ENCODE measurements around the gene CCBE1. TPM values are rescaled to one million over a fixed set of nuclear protein-coding genes. Genes with fewer than 3 reads are reported as not detected.

Gene CCBE1
- total RNA-seq, 4 donors from 2014 or later: 2.2 to 7.7 (median 4.1) TPM

DNA sequence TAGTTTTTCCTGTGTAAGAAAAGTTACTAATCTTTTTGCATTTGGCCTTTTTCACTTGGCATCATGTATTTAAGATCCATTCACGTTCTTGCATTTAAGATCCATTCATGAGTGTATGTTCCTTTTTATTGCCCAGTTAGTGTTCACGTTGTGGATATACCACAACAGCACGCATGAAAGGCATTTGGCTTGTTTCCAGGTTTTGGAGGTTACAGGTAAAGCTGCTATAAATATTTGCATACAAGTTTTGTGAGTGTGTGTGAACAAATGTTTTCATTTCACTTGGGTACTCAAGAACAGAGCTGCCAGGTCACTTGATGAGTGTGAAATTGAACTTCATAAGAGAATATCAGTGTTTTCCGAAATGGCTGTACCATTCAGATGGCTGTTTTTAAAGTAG is 121.2 kb downstream of the CCBE1 start:
- Histone ChIP-seq H3K27ac (no peak overlapping the region), H3K27me3 (peaks cover 6% of the 10 kb centered on the region), H3K4me3 (no peak overlapping the region), H3K9me3 (no peaks in the 10 kb centered on the region), H3K36me3 (no peaks in the 10 kb centered on the region), H3K4me1 (no peaks in the 10 kb centered on the region)
- ATAC-seq: no peak
- TF ChIP-seq, protein P1, sequence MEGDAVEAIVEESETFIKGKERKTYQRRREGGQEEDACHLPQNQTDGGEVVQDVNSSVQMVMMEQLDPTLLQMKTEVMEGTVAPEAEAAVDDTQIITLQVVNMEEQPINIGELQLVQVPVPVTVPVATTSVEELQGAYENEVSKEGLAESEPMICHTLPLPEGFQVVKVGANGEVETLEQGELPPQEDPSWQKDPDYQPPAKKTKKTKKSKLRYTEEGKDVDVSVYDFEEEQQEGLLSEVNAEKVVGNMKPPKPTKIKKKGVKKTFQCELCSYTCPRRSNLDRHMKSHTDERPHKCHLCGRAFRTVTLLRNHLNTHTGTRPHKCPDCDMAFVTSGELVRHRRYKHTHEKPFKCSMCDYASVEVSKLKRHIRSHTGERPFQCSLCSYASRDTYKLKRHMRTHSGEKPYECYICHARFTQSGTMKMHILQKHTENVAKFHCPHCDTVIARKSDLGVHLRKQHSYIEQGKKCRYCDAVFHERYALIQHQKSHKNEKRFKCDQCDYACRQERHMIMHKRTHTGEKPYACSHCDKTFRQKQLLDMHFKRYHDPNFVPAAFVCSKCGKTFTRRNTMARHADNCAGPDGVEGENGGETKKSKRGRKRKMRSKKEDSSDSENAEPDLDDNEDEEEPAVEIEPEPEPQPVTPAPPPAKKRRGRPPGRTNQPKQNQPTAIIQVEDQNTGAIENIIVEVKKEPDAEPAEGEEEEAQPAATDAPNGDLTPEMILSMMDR (IDR thresholded peaks at IDR 0.05): no peak
- TF ChIP-seq POLR2A (IDR thresholded peaks at IDR 0.05) (no peak), EP300 (IDR thresholded peaks at IDR 0.05) (no peak), POLR2AphosphoS5 (IDR thresholded peaks at IDR 0.05) (no peak)
- WGBS, 2 donors (ENCODE audit: low coverage in 1 of 2): 75 to 82% methylated on average over 4 of the region's 4 CpGs

DNA sequence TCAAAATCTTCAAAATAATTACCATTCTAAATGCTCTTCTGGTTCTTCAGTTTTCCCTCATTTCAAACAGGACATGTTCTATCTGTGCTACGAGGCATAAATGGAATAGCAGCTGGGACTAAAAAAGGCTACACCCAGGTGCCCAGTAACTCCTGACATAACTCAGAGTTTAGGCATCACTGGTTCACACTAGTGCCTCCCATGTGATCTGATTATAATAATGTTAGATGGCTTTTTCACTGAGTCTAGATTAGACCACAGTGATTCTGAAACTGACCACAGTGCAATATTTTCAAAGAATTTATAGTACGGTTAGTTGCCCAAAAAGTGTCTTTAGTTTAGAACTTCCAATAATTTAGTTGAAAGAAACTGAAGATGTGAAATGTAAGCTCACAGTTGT is 123.3 kb downstream of the CCBE1 start:
- H3K4me1 ChIP-seq: no peaks in the 10 kb centered on the region
- 75 to 86% methylated on average over 2 of the region's 2 CpGs for WGBS, 2 donors (ENCODE audit: low coverage in 1 of 2)

DNA sequence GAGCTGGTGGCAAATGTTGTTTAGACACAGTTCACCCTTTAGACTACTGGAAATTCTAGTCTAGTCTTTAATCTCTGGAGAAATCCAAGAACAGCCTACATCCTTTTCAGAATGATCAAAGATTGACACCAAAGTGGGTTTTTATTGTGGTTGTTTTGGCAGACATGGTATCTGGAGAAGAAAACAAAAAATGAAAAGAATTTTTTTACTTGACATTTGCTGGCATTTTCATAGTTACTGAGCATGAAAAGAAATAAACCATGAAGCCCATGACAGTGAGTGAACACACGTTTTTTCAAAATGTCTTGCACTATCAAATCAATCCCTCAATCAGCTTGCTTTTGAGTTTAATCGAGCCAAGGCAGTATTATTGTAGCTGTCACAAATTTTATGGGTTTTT is 125.3 kb downstream of the CCBE1 start:
- Histone ChIP-seq H3K27ac (no peak overlapping the region), H3K4me1 (no peaks in the 10 kb centered on the region), H3K4me3 (no peak overlapping the region), H3K36me3 (no peaks in the 10 kb centered on the region), H3K9me3 (no peaks in the 10 kb centered on the region), H3K27me3 (peaks cover 4% of the 10 kb centered on the region)
- TF ChIP-seq POLR2A (IDR thresholded peaks at IDR 0.05): no peak
- no peak for TF ChIP-seq POLR2AphosphoS5 (IDR thresholded peaks at IDR 0.05)
- no peak for TF ChIP-seq EP300 (IDR thresholded peaks at IDR 0.05)
- TF ChIP-seq, protein P1 (IDR thresholded peaks at IDR 0.05): no peak
- no peak for ATAC-seq
- WGBS, 2 donors (ENCODE audit: low coverage in 1 of 2): 61 to 79% methylated on average over 2 of the region's 2 CpGs

More for the DNA sequence above, 123.3 kb downstream of the CCBE1 start:
- TF ChIP-seq, protein P1 (IDR thresholded peaks at IDR 0.05): no peak
- TF ChIP-seq POLR2A (IDR thresholded peaks at IDR 0.05) (no peak), POLR2AphosphoS5 (IDR thresholded peaks at IDR 0.05) (no peak), EP300 (IDR thresholded peaks at IDR 0.05) (no peak)
- Histone ChIP-seq H3K36me3 (no peaks in the 10 kb centered on the region), H3K9me3 (no peaks in the 10 kb centered on the region), H3K27me3 (peaks cover 6% of the 10 kb centered on the region), H3K4me3 (no peak overlapping the region), H3K27ac (no peak overlapping the region)
- ATAC-seq: no peak

DNA sequence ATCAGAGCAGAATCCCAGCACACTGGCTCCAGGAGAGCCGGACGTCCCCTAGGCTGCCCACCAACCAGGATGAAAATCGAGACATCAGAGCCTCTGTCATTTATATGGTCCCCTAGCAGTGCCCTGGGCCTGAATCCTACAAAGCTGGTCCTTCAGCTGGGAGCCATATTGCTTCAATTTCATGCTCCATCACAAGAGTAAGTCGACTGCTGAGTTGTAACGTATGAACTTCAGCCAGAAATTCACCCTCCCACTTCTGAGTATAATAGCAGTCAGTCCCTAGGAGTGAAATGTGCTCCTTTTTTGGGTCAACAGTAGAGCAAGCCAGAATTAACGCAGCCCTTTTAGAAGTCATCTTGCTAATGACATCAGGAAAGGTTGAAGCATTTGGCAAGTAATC is 126.4 kb downstream of the CCBE1 start:
- TF ChIP-seq POLR2A (IDR thresholded peaks at IDR 0.05) (no peak), EP300 (IDR thresholded peaks at IDR 0.05) (no peak), POLR2AphosphoS5 (IDR thresholded peaks at IDR 0.05) (no peak)
- TF ChIP-seq, protein P1 (IDR thresholded peaks at IDR 0.05): no peak
- H3K27ac ChIP-seq: no peak overlapping the region

DNA sequence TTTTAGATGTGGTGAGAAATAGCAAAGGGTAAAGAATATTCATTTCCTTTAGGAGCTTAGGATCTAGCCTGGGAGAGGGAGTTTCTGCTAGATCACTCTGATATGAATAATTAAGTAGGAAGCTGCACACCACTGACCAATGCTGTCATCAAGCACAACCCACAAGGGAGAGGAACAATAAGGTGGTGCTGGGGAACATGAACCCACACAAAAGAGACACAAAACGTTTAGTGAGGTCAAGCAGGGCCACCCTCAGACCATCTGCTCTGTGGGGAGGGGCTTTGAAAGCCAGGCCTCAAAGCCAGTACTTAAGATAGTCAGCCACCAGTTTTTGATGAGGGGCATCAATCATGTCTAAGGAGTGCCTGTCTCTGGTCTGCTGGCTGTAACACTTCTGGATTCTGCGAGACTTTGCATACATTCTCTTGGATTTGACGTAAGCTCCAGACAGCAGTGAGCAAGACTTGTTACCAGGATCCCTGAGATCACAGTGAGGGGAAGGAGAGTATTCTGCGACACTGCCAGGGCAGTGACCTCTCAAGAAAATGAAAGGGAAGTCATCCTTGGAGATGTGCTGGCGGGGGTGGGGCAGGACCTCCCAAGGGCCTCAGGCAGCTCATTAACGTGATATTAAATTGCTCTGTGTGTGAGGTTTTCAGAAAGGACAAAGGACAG is 127.0 kb downstream of the CCBE1 start:
- no peaks in the 10 kb centered on the region for H3K9me3 ChIP-seq
- no peak for ATAC-seq
- TF ChIP-seq EP300 (IDR thresholded peaks at IDR 0.05): no peak
- TF ChIP-seq, protein P1 (IDR thresholded peaks at IDR 0.05): no peak
- no peak for TF ChIP-seq POLR2AphosphoS5 (IDR thresholded peaks at IDR 0.05)
- no peak for TF ChIP-seq POLR2A (IDR thresholded peaks at IDR 0.05)
- H3K36me3 ChIP-seq: no peaks in the 10 kb centered on the region
- H3K4me3 ChIP-seq: no peak overlapping the region
- no peaks in the 10 kb centered on the region for H3K27me3 ChIP-seq
- WGBS, 2 donors (ENCODE audit: low coverage in 1 of 2): 42% methylated on average over 3 of the region's 6 CpGs; no CpG with 5 or more reads in 1 of the 2 donors
- H3K4me1 ChIP-seq: peaks cover 0 to 8% (median 0%) of the 10 kb centered on the region in 3 donors
- H3K27ac ChIP-seq: no peak overlapping the region

More for the DNA sequence above, 126.4 kb downstream of the CCBE1 start:
- no peak for ATAC-seq
- no peaks in the 10 kb centered on the region for H3K9me3 ChIP-seq
- no peak overlapping the region for H3K4me3 ChIP-seq
- H3K27me3 ChIP-seq: no peaks in the 10 kb centered on the region
- H3K4me1 ChIP-seq: peaks cover 0 to 8% (median 0%) of the 10 kb centered on the region in 3 donors
- 86 to 92% methylated on average over 1 to 3 of the region's 6 CpGs for whole genome bisulfite sequencing, 2 donors (ENCODE audit: low coverage in 1 of 2)
- no peaks in the 10 kb centered on the region for H3K36me3 ChIP-seq
